ENCODE results near the gene MED27. TPM values are rescaled to one million over a fixed set of nuclear protein-coding genes. Genes with fewer than 3 reads are reported as not detected.

The MED27 gene
- total and polyA plus RNA-seq, 2 experiments from 2014 or later, result 18.3 to 69.2 TPM

DNA sequence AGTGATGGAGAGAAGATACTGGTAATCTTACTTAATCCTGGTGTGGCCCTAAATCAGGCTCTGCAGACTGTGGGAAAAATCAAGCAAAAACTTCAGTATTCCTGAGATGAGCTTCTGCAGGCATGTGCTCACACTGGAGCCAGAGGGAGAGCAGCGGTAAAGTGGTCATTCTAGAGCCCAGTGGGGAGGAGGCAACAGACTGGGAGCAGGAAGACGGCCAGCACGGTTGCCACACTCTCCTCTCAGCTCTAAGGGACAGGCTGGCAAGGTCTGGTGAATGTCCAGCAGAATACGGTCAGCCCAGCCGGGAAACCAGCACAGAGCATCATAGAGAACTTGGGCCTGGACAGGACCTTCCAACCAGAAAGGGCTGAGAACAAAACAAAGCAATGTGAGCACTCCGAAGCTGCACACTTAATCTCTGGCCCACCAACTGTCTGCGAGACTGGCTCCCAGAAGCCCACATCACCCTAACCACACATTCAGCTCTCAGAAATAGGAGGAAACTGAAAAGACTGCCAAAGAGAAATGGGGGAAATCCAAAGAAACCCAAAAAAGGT lies 30.3 kb downstream of the MED27 start:
- no peak overlapping the region for H3K27ac ChIP-seq
- H3K9me3 ChIP-seq (ENCODE audit: low read depth), result no peaks in the 10 kb centered on the region
- no peaks in the 10 kb centered on the region for H3K36me3 ChIP-seq
- peaks cover 5% of the 10 kb centered on the region for H3K4me1 ChIP-seq (ENCODE audit: low read depth)
- H3K27me3 ChIP-seq, result no peaks in the 10 kb centered on the region
- TF ChIP-seq, protein P1, sequence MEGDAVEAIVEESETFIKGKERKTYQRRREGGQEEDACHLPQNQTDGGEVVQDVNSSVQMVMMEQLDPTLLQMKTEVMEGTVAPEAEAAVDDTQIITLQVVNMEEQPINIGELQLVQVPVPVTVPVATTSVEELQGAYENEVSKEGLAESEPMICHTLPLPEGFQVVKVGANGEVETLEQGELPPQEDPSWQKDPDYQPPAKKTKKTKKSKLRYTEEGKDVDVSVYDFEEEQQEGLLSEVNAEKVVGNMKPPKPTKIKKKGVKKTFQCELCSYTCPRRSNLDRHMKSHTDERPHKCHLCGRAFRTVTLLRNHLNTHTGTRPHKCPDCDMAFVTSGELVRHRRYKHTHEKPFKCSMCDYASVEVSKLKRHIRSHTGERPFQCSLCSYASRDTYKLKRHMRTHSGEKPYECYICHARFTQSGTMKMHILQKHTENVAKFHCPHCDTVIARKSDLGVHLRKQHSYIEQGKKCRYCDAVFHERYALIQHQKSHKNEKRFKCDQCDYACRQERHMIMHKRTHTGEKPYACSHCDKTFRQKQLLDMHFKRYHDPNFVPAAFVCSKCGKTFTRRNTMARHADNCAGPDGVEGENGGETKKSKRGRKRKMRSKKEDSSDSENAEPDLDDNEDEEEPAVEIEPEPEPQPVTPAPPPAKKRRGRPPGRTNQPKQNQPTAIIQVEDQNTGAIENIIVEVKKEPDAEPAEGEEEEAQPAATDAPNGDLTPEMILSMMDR (IDR thresholded peaks at IDR 0.05; ENCODE audit: low read depth, low read length), result no peak
- no peak overlapping the region for H3K4me3 ChIP-seq
- DNase-seq (ENCODE audit: low read depth in 1 of 2, low spot score in 1 of 2), result no peak

DNA sequence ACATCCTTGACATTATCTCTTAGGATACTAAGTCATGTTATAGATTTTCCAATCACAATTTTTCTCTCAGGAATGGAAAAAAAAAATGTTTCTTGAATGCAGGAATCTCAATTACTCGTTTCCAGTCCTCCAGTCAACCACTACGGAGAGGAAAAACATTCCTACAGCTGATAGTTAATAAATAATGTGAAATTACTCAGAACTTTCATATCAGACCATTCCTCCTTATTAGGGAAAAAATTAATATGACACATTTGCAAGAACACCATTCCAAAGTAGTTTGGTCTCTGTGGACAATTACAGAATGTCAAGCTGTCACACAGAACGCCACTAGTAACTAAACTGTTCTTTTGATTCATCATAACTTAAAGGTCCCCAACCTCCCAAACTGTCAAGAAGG lies 31.5 kb downstream of the MED27 start:
- Histone ChIP-seq H3K9me3 (ENCODE audit: low read depth) (no peaks in the 10 kb centered on the region), H3K27me3 (no peaks in the 10 kb centered on the region), H3K4me1 (ENCODE audit: low read depth) (peaks cover 5% of the 10 kb centered on the region), H3K4me3 (no peak overlapping the region), H3K27ac (no peak overlapping the region), H3K36me3 (no peaks in the 10 kb centered on the region)
- no peak for DNase-seq (ENCODE audit: low read depth in 1 of 2, low spot score in 1 of 2)
- TF ChIP-seq, protein P1 (IDR thresholded peaks at IDR 0.05; ENCODE audit: low read depth, low read length), result no peak

DNA sequence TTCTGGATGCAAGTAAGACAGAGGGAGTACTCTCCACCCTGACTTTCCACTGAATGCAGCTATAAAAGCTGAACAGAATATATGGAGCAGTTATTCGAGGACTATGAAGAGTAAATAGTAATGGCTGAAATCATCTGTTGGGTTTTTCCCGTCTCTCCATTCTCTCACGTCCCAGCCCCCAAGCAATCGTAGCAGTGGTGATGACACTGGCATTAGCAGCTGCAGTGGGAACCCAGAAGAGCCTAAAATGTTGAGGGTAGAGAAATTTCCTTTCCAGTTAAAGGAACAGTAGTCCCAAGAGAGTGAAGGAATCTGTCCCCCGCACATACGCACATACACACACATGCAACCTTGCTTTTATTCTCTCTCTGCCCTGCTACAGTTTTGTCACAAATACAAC lies 33.2 kb downstream of the MED27 start:
- Histone ChIP-seq H3K27ac (no peak overlapping the region), H3K4me1 (ENCODE audit: low read depth) (peaks cover 6% of the 10 kb centered on the region)

DNA sequence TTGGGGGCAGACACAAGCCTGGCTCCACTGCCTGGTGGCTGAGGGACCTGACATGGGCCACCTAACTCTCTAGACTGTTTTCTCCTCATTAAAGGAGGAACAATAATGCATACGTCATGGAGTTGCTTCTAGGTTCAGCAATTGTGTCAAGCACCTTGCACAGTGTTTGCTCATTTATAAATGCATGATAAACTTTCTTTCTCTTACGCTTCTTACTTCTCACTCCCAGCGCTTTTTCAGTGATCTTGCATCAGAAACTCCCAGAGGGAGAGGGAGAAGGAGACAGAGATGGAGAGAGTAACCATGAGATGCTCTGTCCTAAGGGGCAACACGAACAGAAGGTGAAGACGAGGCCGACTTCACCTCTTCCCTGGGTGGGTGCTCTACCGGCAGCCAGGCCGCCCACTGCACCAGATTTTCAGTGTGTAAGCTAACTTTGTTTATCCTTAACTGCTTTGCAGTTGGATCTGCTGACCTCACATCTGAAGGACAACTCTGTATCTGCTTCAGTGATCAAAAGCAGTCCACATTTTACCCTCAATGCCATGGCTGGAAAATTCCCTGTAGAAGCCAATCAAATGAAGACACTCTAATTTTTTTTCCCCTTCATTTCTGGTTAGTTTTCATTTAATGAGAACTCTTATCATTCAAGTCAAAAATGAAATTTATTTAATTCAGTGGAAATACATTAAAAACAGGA lies 35.3 kb downstream of the MED27 start:
- H3K27ac ChIP-seq, result no peak overlapping the region
- no peaks in the 10 kb centered on the region for H3K9me3 ChIP-seq (ENCODE audit: low read depth)
- no peak overlapping the region for H3K4me3 ChIP-seq
- no peak for DNase-seq (ENCODE audit: low read depth in 1 of 2, low spot score in 1 of 2)
- no peaks in the 10 kb centered on the region for H3K36me3 ChIP-seq
- no peaks in the 10 kb centered on the region for H3K27me3 ChIP-seq
- TF ChIP-seq, protein P1 (IDR thresholded peaks at IDR 0.05; ENCODE audit: low read depth, low read length), result no peak
- H3K4me1 ChIP-seq (ENCODE audit: low read depth), result peaks cover 27% of the 10 kb centered on the region

More for the DNA sequence above, 33.2 kb downstream of the MED27 start:
- TF ChIP-seq, protein P1 (IDR thresholded peaks at IDR 0.05; ENCODE audit: low read depth, low read length), result no peak
- no peaks in the 10 kb centered on the region for H3K27me3 ChIP-seq
- no peak for DNase-seq (ENCODE audit: low read depth in 1 of 2, low spot score in 1 of 2)
- no peaks in the 10 kb centered on the region for H3K9me3 ChIP-seq (ENCODE audit: low read depth)
- H3K36me3 ChIP-seq, result no peaks in the 10 kb centered on the region
- H3K4me3 ChIP-seq, result no peak overlapping the region

DNA sequence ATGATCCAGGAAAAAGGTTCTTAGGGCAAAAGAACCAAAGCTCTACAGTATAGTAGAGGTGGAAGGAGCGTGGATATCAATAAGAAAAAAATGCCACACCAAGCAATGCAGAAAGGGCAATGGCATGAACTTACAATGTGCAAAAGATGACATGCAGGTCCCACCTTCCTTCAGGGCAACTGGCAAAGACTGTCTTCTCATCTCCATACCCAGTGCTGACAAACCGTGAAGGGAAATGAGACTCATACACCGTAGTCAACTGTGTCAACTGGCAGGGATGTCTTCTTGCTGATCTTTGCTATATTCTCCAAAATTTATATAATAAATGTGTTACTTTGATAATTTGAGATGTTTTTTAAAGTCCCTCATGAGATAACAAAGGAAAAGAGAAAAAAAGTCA lies 36.0 kb downstream of the MED27 start:
- no peak overlapping the region for H3K4me3 ChIP-seq

More for the DNA sequence above, 36.0 kb downstream of the MED27 start:
- TF ChIP-seq, protein P1 (IDR thresholded peaks at IDR 0.05; ENCODE audit: low read depth, low read length), result no peak
- no peaks in the 10 kb centered on the region for H3K9me3 ChIP-seq (ENCODE audit: low read depth)
- no peak for DNase-seq (ENCODE audit: low read depth in 1 of 2, low spot score in 1 of 2)
- H3K36me3 ChIP-seq, result no peaks in the 10 kb centered on the region
- peaks cover 33% of the 10 kb centered on the region for H3K4me1 ChIP-seq (ENCODE audit: low read depth)
- H3K27me3 ChIP-seq, result no peaks in the 10 kb centered on the region
- no peak overlapping the region for H3K27ac ChIP-seq

Data from cardiac muscle cell (in vitro differentiated cells and primary cell).